Measurements from ENCODE around the gene UROC1. TPM values are rescaled to one million over a fixed set of nuclear protein-coding genes. Genes with fewer than 3 reads are reported as not detected.
A peak's percentile ranks its signal among the peaks of the same experiment; 100 is the strongest.

Gene UROC1
- total and polyA plus RNA-seq, 2 of the 13 experiments (the other 11 are each of a cell fraction or from before 2014, with no cell fraction given), result 0.71 to 1.3 TPM

- Histone ChIP-seq H3K36me3 (replicated peaks in 1 of 2; ENCODE audit: control insufficient read depth in 1 of 2, insufficient read depth in 2 of 2, low read length in 2 of 2) (no peaks in the 10 kb centered on the region; a peak in 1 of 5 replicates), H3K9ac (ENCODE audit: insufficient read depth, low read depth, low read length) (no peak overlapping the region), H4K20me1 (ENCODE audit: insufficient read depth, low read length) (no peaks in the 10 kb centered on the region), H3K4me3 (replicated peaks in 1 of 3; ENCODE audit: insufficient read depth in 1 of 3, low read depth in 2 of 3, low read length in 3 of 3) (no peak overlapping the region), H3K27me3 (ENCODE audit: control insufficient read depth in 1 of 2, insufficient read depth in 2 of 2, low read length in 2 of 2) (no peaks in the 10 kb centered on the region; a peak in 1 of 5 replicates), H3K9me3 (ENCODE audit: low read length) (no peaks in the 10 kb centered on the region), H3K4me2 (ENCODE audit: low read depth, low read length) (peak overlapping the region; percentile 73), H3K27ac (ENCODE audit: extremely low read length, insufficient read depth, low read length) (peak overlapping the region; percentile 88), H3K79me2 (ENCODE audit: insufficient read depth, low read length) (peaks cover 16% of the 10 kb centered on the region), H2AFZ (ENCODE audit: low read length) (no peak overlapping the region), H3K4me1 (ENCODE audit: insufficient read depth, low read length) (peaks cover 77% of the 10 kb centered on the region)
- no TSS peak for BruUV-seq (replicated peaks)
- intact Hi-C loops (cut with micrococcal nuclease; ENCODE audit: unreplicated experiment), result no loop called here
- ATAC-seq, result no peak
- in situ Hi-C loops (cut with HindIII; ENCODE audit: extremely low pct_ligation_motif_present, low pct_unique_long_range_greater_than_20kb), result no loop called here
- CTCF ChIA-PET (ENCODE audit: low intra/inter-chr PET ratio, low total read pairs), result no interaction called here
- no peak for FAIRE-seq
- WGBS (ENCODE audit: low lambda C conversion rate), result 71% methylated on average over 2 of the region's 6 CpGs
- POLR2A ChIA-PET, result interaction anchor here (4.7 kb wide), 1 partner anchor 9 kb away, joined by 53 read pairs; the partner anchor contains the start of gene UROC1
- no peak for DNase-seq (ENCODE audit: low spot score)
- peak; percentile 20; the same call in 1 of the 2 replicates for TF ChIP-seq UBTF (CRISPR knock-in tag; IDR thresholded peaks at IDR 0.05)
- no peak for TF ChIP-seq RORA (CRISPR knock-in tag; IDR thresholded peaks at IDR 0.05)
- TF ChIP-seq ATAD3A (CRISPR knock-in tag; IDR thresholded peaks at IDR 0.05), result no peak
- no peak for TF ChIP-seq ZMYM3 (CRISPR knock-in tag; IDR thresholded peaks at IDR 0.05)
- TF ChIP-seq ZNF709 (CRISPR knock-in tag; IDR thresholded peaks at IDR 0.05), result 0 out of 2 replicates have a peak, but pooled peaks have one; percentile 7
- no peak for TF ChIP-seq JUNB (CRISPR knock-in tag; IDR thresholded peaks at IDR 0.05; ENCODE audit: borderline replicate concordance)
- TF ChIP-seq HHEX (CRISPR knock-in tag; IDR thresholded peaks at IDR 0.05), result no peak
- no peak for TF ChIP-seq TEAD2 (CRISPR knock-in tag; IDR thresholded peaks at IDR 0.05)
- no peak for TF ChIP-seq CEBPG (CRISPR knock-in tag; IDR thresholded peaks at IDR 0.05)
- TF ChIP-seq ZNF142 (CRISPR knock-in tag; IDR thresholded peaks at IDR 0.05), result no peak
- no peak for TF ChIP-seq HMGA1 (CRISPR knock-in tag; conservative IDR thresholded peaks at IDR 0.05)
- TF ChIP-seq, protein P1, sequence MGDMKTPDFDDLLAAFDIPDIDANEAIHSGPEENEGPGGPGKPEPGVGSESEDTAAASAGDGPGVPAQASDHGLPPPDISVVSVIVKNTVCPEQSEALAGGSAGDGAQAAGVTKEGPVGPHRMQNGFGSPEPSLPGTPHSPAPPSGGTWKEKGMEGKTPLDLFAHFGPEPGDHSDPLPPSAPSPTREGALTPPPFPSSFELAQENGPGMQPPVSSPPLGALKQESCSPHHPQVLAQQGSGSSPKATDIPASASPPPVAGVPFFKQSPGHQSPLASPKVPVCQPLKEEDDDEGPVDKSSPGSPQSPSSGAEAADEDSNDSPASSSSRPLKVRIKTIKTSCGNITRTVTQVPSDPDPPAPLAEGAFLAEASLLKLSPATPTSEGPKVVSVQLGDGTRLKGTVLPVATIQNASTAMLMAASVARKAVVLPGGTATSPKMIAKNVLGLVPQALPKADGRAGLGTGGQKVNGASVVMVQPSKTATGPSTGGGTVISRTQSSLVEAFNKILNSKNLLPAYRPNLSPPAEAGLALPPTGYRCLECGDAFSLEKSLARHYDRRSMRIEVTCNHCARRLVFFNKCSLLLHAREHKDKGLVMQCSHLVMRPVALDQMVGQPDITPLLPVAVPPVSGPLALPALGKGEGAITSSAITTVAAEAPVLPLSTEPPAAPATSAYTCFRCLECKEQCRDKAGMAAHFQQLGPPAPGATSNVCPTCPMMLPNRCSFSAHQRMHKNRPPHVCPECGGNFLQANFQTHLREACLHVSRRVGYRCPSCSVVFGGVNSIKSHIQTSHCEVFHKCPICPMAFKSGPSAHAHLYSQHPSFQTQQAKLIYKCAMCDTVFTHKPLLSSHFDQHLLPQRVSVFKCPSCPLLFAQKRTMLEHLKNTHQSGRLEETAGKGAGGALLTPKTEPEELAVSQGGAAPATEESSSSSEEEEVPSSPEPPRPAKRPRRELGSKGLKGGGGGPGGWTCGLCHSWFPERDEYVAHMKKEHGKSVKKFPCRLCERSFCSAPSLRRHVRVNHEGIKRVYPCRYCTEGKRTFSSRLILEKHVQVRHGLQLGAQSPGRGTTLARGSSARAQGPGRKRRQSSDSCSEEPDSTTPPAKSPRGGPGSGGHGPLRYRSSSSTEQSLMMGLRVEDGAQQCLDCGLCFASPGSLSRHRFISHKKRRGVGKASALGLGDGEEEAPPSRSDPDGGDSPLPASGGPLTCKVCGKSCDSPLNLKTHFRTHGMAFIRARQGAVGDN (CRISPR knock-in tag; IDR thresholded peaks at IDR 0.05), result peak; percentile 48
Measured at GRCh38 chr3:126527455-126528211, 10.1 kb upstream of the UROC1 start.
